WTC11 (cell line): Measurements from ENCODE around the gene PLEKHO2. TPM values are rescaled to one million over a fixed set of nuclear protein-coding genes. Genes with fewer than 3 reads are reported as not detected.

ENCODE experiments used
- AFF4 ChIP-seq: sonication (generic); formaldehyde crosslinking; IDR thresholded peaks from 2 replicates; pipeline ENCODE4 v1.8.1; 2023; ENCODE audit warnings: mild to moderate bottlenecking, missing genetic modification reagents, borderline replicate concordance
- ARID4B ChIP-seq: sonication (generic); formaldehyde crosslinking; IDR thresholded peaks from 2 replicates; pipeline ENCODE4 v1.8.0; 2023; ENCODE audit warnings: missing genetic modification reagents, mild to moderate bottlenecking, borderline replicate concordance
- ATF2 ChIP-seq: sonication (generic); formaldehyde crosslinking; IDR thresholded peaks from 2 replicates; pipeline ENCODE4 v1.8.1; 2022; ENCODE audit warnings: low read depth, missing genetic modification reagents, borderline replicate concordance
- E2F5 ChIP-seq: sonication (generic); formaldehyde crosslinking; IDR thresholded peaks from 2 replicates; pipeline ENCODE4 v1.8.1; 2022; ENCODE audit warnings: mild to moderate bottlenecking, moderate library complexity, missing genetic modification reagents
- EMX1 ChIP-seq: fragments of 250-450 bp; sonication (Bioruptor Pico); IDR thresholded peaks from 2 replicates; pipeline ENCODE4 v1.8.0; 2021; ENCODE audit warnings: mild to moderate bottlenecking
- ERG ChIP-seq: fragments of 250-450 bp; sonication (Bioruptor Pico); IDR thresholded peaks from 2 replicates; pipeline ENCODE4 v1.8.0; 2021; ENCODE audit warnings: mild to moderate bottlenecking
- FOXP1 ChIP-seq: sonication (generic); formaldehyde crosslinking; IDR thresholded peaks from 2 replicates; pipeline ENCODE4 v1.8.0; 2022; ENCODE audit warnings: missing genetic modification reagents, mild to moderate bottlenecking, moderate library complexity, borderline replicate concordance
- GABPB1 ChIP-seq: sonication (generic); formaldehyde crosslinking; IDR thresholded peaks from 2 replicates; pipeline ENCODE4 v1.8.1; 2023; ENCODE audit warnings: mild to moderate bottlenecking, missing genetic modification reagents
- GTF2I ChIP-seq: fragments of 250-450 bp; sonication (Bioruptor Pico); conservative IDR thresholded peaks from 2 replicates; pipeline ENCODE4 v1.4.0; 2021; ENCODE audit warnings: mild to moderate bottlenecking
- KAT7 ChIP-seq: sonication (generic); formaldehyde crosslinking; IDR thresholded peaks from 2 replicates; pipeline ENCODE4 v1.8.1; 2023; ENCODE audit warnings: missing genetic modification reagents, mild to moderate bottlenecking, borderline replicate concordance
- MAX ChIP-seq: sonication (generic); formaldehyde crosslinking; IDR thresholded peaks from 2 replicates; pipeline ENCODE4 v1.8.0; 2022; ENCODE audit warnings: mild to moderate bottlenecking, missing genetic modification reagents
- MLX ChIP-seq: sonication (generic); formaldehyde crosslinking; IDR thresholded peaks from 2 replicates; pipeline ENCODE4 v1.8.1; 2023; ENCODE audit warnings: mild to moderate bottlenecking, missing genetic modification reagents, moderate library complexity
- MYBL2 ChIP-seq: sonication (generic); formaldehyde crosslinking; IDR thresholded peaks from 2 replicates; pipeline ENCODE4 v1.8.1; 2023; ENCODE audit warnings: mild to moderate bottlenecking, moderate library complexity, missing genetic modification reagents
- NFATC4 ChIP-seq: fragments of 250-450 bp; sonication (Bioruptor Pico); IDR thresholded peaks from 2 replicates; pipeline ENCODE4 v1.9.0; 2021; ENCODE audit warnings: mild to moderate bottlenecking
- NR3C1 ChIP-seq: sonication (generic); formaldehyde crosslinking; conservative IDR thresholded peaks from 2 replicates; pipeline ENCODE4 v1.8.1; 2023; ENCODE audit warnings: low read depth, mild to moderate bottlenecking, missing genetic modification reagents
- SOX15 ChIP-seq: fragments of 250-450 bp; sonication (Bioruptor Pico); IDR thresholded peaks from 2 replicates; pipeline ENCODE4 v1.9.0; 2021; ENCODE audit warnings: mild to moderate bottlenecking
- TCF7 ChIP-seq: sonication (generic); formaldehyde crosslinking; IDR thresholded peaks from 2 replicates; pipeline ENCODE4 v1.8.0; 2022; ENCODE audit warnings: mild to moderate bottlenecking, low read depth, missing genetic modification reagents, moderate library complexity
- TEAD1 ChIP-seq: sonication (generic); formaldehyde crosslinking; IDR thresholded peaks from 2 replicates; pipeline ENCODE4 v1.8.0; 2022; ENCODE audit warnings: mild to moderate bottlenecking, missing genetic modification reagents
- ZNF416 ChIP-seq: fragments of 250-450 bp; sonication (Bioruptor Pico); IDR thresholded peaks from 2 replicates; pipeline ENCODE4 v1.9.0; 2021; ENCODE audit warnings: mild to moderate bottlenecking, inconsistent platforms
- ZNF532 ChIP-seq: fragments of 250-450 bp; sonication (Bioruptor Pico); IDR thresholded peaks from 2 replicates; pipeline ENCODE4 v1.9.0; 2021; ENCODE audit warnings: mild to moderate bottlenecking, borderline replicate concordance
- total RNA-seq: library from RNA; stranded (reverse); gene quantifications from 3 replicates; pipeline ENCODE4 v1.2.3, GENCODE V29; 2021

The PLEKHO2 gene
- total RNA-seq, 1 experiment from 2014 or later = 22.1 TPM

GRCh38 chr15:64825431-64826294 lies 16.1 kb upstream of the PLEKHO2 start, which contains the start of gene PIF1 (continued):
- no peak for TF ChIP-seq ATF2 (CRISPR knock-in tag)
- TF ChIP-seq MAX (CRISPR knock-in tag) = peak; percentile 77
- no peak for TF ChIP-seq NR3C1 (CRISPR knock-in tag)
- TF ChIP-seq GABPB1 = no peak; the same call in 1 of the 2 replicates
- peak; percentile 26; the same call in 1 of the 2 replicates for TF ChIP-seq ARID4B (CRISPR knock-in tag)
- TF ChIP-seq GTF2I (CRISPR knock-in tag) = no peak
- TF ChIP-seq MYBL2 (CRISPR knock-in tag) = peak; percentile 98; the same call in 1 of the 2 replicates
- no peak for TF ChIP-seq ZNF532 (CRISPR knock-in tag)
- TF ChIP-seq MLX (CRISPR knock-in tag) = no peak
- no peak for TF ChIP-seq TCF7
- peak; percentile 59; the same call in 1 of the 2 replicates for TF ChIP-seq FOXP1
- no peak for TF ChIP-seq E2F5 (CRISPR knock-in tag)
- no peak; the same call in 1 of the 2 replicates for TF ChIP-seq AFF4 (CRISPR knock-in tag)
- no peak for TF ChIP-seq TEAD1 (CRISPR knock-in tag)
- no peak for TF ChIP-seq ERG (CRISPR knock-in tag)
- no peak for TF ChIP-seq SOX15 (CRISPR knock-in tag)
- no peak for TF ChIP-seq ZNF416 (CRISPR knock-in tag)
- no peak for TF ChIP-seq NFATC4 (CRISPR knock-in tag)
- TF ChIP-seq EMX1 = no peak
- TF ChIP-seq KAT7 = 0 out of 2 replicates have a peak, but pooled peaks have one; percentile 60
